ENCODE measurements around the gene SPEF1.
"Not testable (repeated sequence)": the region's sequence is repeated elsewhere in the genome, so short reads cannot be mapped to it uniquely, and the experiment has no call there.

The SPEF1 gene

DNA sequence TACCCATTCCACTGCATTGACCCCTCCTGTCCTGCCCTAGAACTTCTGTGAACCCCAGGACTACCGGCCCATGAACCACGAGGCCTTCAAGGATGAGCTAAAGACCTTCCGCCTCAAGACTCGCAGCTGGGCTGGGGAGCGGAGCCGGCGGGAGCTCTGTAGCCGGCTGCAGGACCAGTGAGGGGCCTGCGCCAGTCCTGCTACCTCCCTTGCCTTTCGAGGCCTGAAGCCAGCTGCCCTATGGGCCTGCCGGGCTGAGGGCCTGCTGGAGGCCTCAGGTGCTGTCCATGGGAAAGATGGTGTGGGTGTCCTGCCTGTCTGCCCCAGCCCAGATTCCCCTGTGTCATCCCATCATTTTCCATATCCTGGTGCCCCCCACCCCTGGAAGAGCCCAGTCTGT, 23.5 kb upstream of the SPEF1 start:
- DNase-seq, result peak; percentile 23

DNA sequence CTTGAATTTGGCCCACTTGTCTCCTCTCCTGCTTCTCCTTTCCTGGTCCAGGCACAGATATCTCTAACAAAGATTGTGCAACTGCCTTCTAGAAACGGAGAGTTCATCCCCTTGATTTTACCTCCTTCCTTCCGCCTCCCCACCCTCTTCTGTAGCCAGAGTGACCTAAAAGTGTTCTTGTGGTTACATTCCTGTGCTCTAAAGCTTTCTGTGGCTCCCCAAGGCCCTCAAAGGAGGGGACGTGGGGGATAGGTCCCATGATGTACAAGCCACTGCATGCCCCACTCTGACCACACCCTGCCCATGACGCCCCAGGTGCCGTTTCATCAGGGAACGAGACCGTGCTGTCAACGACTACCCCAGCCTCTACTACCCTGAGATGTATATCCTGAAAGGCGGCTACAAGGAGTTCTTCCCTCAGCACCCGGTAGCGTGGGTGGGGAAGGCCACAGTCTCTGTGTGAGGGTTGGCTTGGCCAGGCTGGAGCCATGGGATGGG, 23.1 kb upstream of the SPEF1 start:
- DNase-seq, result peak; percentile 7

DNA sequence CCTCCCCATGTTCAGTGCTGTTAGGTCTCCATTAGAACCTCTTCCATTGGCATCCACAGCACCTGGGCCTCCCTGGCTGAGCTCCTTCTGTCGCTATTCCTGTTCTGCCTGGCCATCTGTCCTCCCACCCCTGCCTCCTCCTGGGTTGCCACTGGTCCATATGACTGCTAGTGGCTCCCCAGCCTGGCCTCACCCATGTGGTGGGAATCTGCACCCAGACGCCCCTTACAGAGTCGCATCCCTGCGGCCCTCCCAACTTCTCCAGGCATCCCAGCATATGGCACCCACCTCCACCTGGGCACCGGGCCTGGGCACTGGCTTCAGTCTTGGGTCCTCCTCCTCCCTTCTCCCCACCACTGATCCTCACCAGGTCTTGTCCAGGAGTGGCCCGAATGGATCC, 22.6 kb upstream of the SPEF1 start:
- DNase-seq, result peak; percentile 15

DNA sequence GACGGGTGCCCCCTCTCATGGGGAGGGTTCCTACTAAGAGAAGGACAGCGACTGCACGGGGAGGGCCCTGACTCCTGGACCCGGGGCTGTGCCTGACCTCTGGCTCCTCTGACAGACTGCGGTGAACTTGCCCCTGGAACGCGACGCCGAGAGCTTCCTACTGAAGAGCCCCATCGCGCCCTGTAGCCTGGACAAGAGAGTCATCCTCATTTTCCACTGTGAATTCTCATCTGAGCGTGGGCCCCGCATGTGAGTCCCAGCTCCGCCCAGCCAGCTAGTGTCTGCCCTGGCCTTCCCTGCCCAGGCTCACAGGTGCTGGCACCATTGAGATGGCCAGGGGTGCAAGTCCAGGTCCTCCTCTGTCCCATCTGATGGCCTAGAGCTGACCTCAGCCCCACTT, 22.0 kb upstream of the SPEF1 start:
- DNase-seq, result no peak

DNA sequence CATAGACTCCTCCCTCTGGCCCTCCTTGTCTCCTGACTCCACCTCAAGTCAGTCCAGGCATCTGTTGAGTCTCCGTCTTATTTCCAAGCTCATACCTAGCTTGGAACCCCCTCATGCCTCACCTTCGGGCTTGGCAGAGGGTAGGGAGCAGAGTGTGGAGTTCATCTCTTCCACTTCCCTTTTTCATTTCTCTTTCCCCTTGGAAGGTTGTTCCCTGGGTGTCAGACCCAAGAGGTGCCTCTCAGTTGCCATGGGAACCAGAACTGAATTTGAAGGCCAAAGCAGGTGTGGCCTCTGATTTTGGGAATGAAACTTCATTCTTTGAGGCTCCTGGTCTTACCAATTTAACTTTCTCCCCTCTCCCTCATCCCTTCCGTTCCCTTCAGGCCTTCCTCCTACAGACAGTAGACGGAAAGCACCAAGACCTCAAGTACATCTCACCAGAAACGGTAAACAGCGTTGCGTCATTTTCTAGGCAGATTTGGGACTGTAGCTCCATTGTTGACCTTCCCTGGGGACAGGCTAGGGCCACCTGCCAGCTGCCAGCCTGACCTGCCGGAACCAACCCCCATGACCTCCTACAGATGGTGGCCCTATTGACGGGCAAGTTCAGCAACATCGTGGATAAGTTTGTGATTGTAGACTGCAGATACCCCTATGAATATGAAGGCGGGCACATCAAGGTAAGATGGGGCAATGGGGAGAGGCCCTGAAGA, 21.4 kb upstream of the SPEF1 start:
- no peak for DNase-seq

- no peak for DNase-seq
These were observed 20.6 kb upstream of the SPEF1 start for GRCh38 chr20:3801846-3802245.

DNA sequence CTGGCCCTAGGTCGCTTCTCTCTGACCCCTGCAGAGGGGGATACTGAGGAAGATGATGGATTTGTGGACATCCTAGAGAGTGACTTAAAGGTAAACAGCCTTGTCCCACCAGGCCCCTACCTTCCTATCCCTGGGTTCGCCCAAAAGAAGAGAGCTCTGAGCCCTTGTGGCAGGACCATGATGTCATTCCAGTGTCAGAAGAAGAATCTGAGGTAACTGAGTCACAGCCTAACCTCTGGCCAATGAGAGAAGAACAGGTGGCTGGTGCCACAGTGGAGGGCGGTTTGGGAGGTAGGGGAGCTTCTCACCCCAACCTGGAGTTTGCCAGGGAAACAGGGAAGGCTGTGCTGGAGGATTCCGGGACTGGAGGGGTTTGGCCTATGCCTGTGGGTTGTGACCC, 20.1 kb upstream of the SPEF1 start:
- DNase-seq, result no peak

DNA sequence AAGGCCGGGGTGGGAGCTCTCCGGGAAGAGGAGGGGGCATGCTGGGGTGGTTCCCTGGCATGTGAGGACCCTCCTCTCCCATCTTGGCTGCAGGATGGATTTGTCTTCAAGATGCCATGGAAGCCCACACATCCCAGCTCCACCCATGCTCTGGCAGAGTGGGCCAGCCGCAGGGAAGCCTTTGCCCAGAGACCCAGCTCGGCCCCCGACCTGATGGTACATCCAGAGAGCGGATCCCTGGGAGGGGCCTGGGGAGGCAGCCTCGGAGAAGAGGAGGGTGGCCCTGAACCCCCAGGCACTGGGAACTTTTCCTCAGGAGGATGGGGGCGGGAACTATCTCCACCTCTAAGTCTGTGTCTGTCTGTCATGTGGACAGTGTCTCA, 19.6 kb upstream of the SPEF1 start:
- DNase-seq, result no peak

- no peak for DNase-seq
These were observed 19.1 kb upstream of the SPEF1 start for GRCh38 chr20:3800256-3800877.

- DNase-seq, result no peak
These were observed 17.6 kb upstream of the SPEF1 start for GRCh38 chr20:3798908-3799248.

GRCh38 chr20:3798373-3798768, 17.1 kb upstream of the SPEF1 start:
- no peak for DNase-seq

- DNase-seq, result no peak
These were observed 16.5 kb upstream of the SPEF1 start for GRCh38 chr20:3797592-3798372.

DNA sequence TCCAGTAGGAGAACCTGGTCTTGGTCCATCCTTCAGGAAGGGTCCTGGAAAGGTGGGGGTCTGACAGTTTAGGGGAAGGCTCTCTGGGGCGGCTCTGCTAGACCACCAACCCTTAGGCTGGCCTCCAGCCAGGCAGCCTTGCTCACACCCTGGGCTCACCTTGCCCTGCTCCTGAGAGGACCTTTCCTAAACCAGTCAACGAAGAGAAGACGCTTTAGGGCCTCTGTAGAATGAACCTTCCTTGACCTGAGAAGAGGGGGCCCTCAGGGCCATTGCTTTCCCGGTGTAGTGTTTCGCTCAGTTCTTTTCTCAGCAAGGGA, 15.9 kb upstream of the SPEF1 start:
- DNase-seq, result no peak

DNA sequence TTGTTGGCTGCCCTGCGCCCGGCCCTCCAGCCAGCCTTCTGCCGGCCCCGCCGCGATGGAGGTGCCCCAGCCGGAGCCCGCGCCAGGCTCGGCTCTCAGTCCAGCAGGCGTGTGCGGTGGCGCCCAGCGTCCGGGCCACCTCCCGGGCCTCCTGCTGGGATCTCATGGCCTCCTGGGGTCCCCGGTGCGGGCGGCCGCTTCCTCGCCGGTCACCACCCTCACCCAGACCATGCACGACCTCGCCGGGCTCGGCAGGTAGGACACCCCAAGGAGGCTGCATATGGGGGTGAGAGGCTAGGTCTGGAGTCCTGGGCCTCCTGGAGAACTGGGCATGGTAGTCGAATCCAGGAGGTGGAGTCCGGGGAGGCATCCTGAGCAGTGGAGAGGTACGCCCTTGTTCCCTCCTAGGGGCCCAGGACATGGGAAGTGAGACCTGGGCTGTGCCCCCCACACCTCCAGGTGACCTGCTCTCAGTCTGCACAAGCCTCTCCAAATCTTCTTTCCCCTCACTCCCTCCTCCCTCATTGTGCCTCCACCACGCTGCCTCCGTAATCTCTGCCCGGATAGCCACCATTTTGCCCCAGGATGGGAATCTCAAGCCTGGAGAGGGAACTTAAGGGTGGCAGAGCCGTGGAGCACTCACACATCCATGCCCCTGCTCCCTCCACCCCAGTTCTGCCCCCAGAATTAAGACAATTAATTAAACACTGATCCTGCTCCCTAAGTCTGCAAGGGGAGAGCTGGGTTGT, 15.4 kb upstream of the SPEF1 start:
- DNase-seq, result no peak

- peak; percentile 96 for DNase-seq
These were observed 14.5 kb upstream of the SPEF1 start, which contains the start of gene CDC25B for GRCh38 chr20:3795511-3796468. Gene CDC25B (plus strand): TSS chr20:3796310. CDS start chr20:3796532, 222 bp downstream.

- DNase-seq, result no peak
These were observed 13.6 kb upstream of the SPEF1 start for GRCh38 chr20:3794701-3795420.

DNA sequence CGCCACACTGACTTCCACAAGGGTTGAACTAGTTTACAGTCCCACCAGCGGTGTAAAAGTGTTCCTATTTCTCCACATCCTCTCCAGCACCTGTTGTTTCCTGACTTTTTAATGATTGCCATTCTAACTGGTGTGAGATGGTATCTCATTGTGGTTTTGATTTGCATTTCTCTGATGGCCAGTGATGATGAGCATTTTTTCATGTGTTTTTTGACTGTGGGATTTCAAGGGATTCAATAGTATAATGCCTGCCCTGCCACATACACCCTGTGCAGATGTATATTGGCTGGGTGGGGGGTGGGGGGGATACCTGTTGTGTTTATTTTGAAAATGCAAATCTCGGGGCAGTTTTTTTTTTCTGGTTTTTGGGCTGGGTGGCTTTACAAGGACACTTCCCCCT, 12.9 kb upstream of the SPEF1 start:
- not testable (repeated sequence) for DNase-seq

DNA sequence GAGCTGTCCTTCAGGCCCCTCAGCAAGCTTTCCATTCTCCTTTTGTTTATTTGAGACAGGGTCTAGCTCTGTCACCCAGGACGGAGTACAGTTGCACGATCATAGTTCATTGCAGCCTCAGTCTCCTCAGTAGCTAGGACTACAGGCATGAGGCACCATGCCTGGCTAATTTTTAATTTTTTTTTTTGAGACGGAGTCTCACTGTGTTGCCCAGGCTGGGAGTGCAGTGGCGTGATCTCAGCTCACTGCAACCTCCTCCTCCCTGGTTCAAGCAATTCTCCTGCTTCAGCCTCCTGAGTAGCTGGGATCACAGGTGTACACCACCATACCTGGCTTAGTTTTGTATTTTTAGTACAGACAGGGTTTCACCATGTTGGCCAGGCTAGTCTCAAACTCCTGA, 8.0 kb upstream of the SPEF1 start:
- DNase-seq, result not testable (repeated sequence)

- no peak for DNase-seq
These were observed 7.5 kb upstream of the SPEF1 start for GRCh38 chr20:3788685-3789155.

- no peak for DNase-seq
These were observed 6.2 kb upstream of the SPEF1 start for GRCh38 chr20:3787324-3788014.
